HG02588 (cell line): ENCODE results near the gene NBPF15.
"Not testable (repeated sequence)": the region's sequence is repeated elsewhere in the genome, so short reads cannot be mapped to it uniquely, and the experiment has no call there.

ENCODE experiments used
- ATAC-seq: cut with Tn5 transposase; IDR thresholded peaks from one replicate; pipeline ENCODE4 v1.9.1; 2021; ENCODE audit warnings: mild to moderate bottlenecking, moderate library complexity; ENCODE audit not compliant: unreplicated experiment

Gene NBPF15, protein sequence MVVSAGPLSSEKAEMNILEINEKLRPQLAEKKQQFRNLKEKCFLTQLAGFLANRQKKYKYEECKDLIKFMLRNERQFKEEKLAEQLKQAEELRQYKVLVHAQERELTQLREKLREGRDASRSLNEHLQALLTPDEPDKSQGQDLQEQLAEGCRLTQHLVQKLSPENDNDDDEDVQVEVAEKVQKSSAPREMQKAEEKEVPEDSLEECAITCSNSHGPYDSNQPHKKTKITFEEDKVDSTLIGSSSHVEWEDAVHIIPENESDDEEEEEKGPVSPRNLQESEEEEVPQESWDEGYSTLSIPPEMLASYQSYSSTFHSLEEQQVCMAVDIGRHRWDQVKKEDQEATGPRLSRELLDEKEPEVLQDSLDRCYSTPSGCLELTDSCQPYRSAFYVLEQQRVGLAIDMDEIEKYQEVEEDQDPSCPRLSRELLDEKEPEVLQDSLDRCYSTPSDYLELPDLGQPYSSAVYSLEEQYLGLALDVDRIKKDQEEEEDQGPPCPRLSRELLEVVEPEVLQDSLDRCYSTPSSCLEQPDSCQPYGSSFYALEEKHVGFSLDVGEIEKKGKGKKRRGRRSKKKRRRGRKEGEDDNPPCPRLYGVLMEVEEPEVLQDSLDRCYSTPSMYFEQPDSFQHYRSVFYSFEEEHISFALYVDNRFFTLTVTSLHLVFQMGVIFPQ

DNA sequence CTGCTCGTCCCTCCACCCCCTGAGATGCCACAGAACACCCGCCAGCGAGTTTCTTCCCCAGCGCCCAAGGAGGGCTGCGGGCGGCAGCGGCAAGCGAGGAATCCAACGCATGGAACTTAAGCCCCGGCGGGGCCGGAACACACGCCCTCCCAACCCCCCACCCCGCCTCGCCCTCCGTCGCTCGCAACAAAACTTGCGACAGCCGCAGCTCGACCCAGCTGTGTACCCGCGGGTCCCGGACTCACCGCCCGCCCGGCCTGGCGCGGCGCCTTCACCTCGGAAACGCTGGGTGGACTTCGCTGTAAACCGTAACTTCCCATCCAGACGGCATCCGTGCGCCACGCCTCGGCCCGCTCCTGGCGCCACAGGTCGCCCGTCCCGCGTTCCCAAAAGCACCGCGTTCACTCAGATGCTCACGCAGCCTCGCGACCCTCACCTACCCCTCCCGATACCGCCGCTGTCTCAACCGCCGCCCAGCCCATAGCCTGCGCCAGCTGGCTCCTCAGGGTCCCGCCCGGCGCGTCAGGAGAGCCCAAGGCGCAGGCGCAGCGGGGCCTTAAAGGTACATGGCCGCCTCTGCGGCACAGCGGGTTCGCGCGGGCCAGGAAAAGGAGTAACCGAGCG, at the start of gene NBPF15:
Gene NBPF15 (minus strand): TSS at position 534 of the 624 bp plus-strand sequence. CDS start 21,666 bp downstream, outside the sequence.
- peak; percentile 99 for ATAC-seq

GRCh38 chr1:144496429-144496828, 35.0 kb upstream of the NBPF15 start:
- not testable (repeated sequence) for ATAC-seq

GRCh38 chr1:144494130-144494529, 32.7 kb upstream of the NBPF15 start:
- not testable (repeated sequence) for ATAC-seq

GRCh38 chr1:144490394-144490793, 28.9 kb upstream of the NBPF15 start:
- not testable (repeated sequence) for ATAC-seq

GRCh38 chr1:144487002-144487401, 25.5 kb upstream of the NBPF15 start:
- not testable (repeated sequence) for ATAC-seq

GRCh38 chr1:144485048-144485993, 23.9 kb upstream of the NBPF15 start:
- not testable (repeated sequence) for ATAC-seq

GRCh38 chr1:144473897-144474296, 12.4 kb upstream of the NBPF15 start:
- not testable (repeated sequence) for ATAC-seq

DNA sequence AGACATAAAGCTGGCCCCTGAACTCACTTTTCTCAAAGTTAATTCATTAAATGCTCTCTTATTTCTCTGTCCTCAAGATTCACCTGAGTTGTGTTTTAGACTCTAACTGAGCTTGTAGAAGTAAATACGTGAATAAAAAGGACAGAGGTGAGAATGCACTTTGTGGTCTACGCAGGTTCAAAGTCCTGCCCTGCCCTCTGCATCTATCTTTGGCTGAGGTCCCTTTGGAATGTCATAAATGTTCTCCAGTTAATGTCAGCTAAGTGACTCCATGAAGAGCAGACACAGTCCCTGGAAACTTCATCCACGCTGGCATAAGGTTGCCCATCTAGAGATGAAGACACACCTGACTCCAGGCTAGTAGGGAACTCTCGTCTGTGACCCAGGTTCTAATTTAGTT, 10.0 kb upstream of the NBPF15 start:
- ATAC-seq: not testable (repeated sequence)

GRCh38 chr1:144461778-144462177, 309 bp upstream of the NBPF15 start:
- ATAC-seq: not testable (repeated sequence)

DNA sequence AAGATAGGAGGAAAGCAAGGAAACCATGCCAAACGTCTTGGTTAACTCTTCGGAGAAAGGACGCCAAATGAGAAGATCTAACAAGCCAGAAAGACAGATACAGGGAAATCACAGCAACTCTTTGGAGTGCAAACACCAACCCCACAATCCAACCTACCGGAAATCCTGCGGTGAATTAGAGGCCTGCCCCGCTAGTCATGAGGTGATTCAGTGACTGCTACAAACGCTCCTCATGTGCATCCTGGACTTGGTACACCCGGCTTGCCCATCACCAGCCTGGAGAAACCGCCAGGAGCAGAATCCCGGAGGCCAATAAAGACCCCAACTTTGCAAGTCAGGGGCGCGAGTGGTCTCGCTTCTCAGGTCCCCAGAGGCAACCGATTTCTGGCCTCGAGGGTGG, 783 bp downstream of the NBPF15 start:
- ATAC-seq: not testable (repeated sequence)

GRCh38 chr1:144442402-144442801, 19.1 kb downstream of the NBPF15 start:
- not testable (repeated sequence) for ATAC-seq

DNA sequence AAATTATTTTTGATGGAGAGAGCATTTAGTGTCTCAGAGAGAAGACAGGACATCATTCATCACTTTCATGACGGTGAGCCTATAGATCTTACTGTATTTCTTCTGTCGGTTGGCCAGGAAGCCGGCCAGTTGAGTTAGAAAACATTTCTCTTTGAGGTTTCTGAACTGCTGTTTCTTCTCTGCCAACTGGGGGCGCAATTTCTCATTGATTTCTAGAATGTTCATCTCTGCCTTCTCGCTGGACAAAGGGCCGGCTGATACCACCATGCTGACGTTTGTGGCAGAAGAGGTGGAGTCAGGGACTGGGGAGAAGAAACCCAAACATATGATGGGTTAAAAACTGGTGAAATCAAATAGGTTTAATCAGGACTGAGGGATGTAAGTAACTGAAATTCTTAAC, 21.7 kb downstream of the NBPF15 start:
- ATAC-seq: not testable (repeated sequence)

GRCh38 chr1:144418891-144419694, 42.4 kb downstream of the NBPF15 start:
- not testable (repeated sequence) for ATAC-seq

DNA sequence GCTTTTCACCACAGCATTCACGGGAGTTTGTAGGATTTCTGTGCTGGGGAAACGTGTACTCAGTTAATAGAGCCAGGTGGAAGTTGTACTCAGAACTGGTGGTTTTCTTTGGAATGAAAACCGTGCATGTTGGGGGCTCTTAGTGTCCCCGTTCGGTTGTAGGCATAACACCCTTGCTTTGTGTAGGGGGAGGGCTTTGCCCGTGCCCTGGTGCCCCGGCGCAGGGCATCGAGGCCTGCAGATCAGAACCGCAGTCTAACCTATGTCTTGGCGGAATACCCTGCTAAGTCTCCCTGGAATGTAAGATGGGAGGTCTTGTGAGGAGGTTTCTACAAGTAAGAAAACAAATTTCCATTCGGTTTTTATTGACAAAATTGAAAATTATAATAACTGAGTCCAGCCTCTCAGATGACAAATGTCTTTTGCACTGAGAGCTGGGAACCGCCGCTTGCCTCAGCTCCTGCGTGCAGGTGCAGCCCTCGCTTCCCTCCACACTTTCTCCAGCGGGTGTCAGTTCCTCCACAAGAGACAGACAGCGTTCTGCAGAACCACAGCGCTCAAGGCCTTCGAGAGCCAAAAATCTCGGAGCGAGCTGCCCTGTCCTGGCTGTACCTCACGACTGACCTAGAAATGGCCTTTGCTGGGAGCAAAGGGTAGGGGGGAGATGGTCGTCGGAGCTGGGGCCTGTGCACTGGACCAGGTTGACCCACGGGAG, 47.9 kb downstream of the NBPF15 start:
- not testable (repeated sequence) for ATAC-seq

- peak; percentile 86 for ATAC-seq
Observed at GRCh38 chr1:144412491-144413403, 48.7 kb downstream of the NBPF15 start.

GRCh38 chr1:144412068-144412471, 49.4 kb downstream of the NBPF15 start:
- peak; percentile 62 for ATAC-seq

GRCh38 chr1:144402807-144403206, 58.7 kb downstream of the NBPF15 start:
- ATAC-seq: not testable (repeated sequence)

GRCh38 chr1:144371651-144372050, 89.8 kb downstream of the NBPF15 start:
- ATAC-seq: not testable (repeated sequence)
